ENCODE results near the gene TCAF1. TPM values are rescaled to one million over a fixed set of nuclear protein-coding genes. Genes with fewer than 3 reads are reported as not detected.

The TCAF1 gene
- total RNA-seq, 2 donors from 2014 or later = 67.7 to 123 TPM

- Mint-ChIP-seq H3K9me3 (peaks cover 20% of the 10 kb centered on the region), H3K27me3 (ENCODE audit: insufficient read depth) (no peaks in the 10 kb centered on the region), H3K4me1 (peaks cover 2% of the 10 kb centered on the region), H3K27ac (no peak overlapping the region), H3K4me3 (no peak overlapping the region), H3K36me3 (ENCODE audit: low read depth) (peaks cover 25% of the 10 kb centered on the region)
- H3K4me1 ChIP-seq (ENCODE audit: control insufficient read depth, insufficient read depth, low read length) = no peaks in the 10 kb centered on the region
- H3K9me3 ChIP-seq (ENCODE audit: control insufficient read depth, low read length) = peaks cover 22% of the 10 kb centered on the region
- no peaks in the 10 kb centered on the region for H3K27me3 ChIP-seq (ENCODE audit: control insufficient read depth, insufficient read depth, low read length, poor library complexity, severe bottlenecking)
- H3K9ac ChIP-seq (ENCODE audit: extremely low read depth, low read length, poor library complexity, severe bottlenecking) = no peak overlapping the region
- peak overlapping the region; percentile 21 for H3K4me3 ChIP-seq (ENCODE audit: low read length)
- no peak for TF ChIP-seq CTCF (conservative IDR thresholded peaks at IDR 0.05)
- H3K27ac ChIP-seq (ENCODE audit: low read depth, low read length) = no peak overlapping the region
- no peak for DNase-seq
- 83 to 86% methylated on average over 1 to 2 of the region's 2 CpGs for WGBS, 2 experiments (ENCODE audit: insufficient coverage in 1 of 2, insufficient read length in 1 of 2)
- H3K36me3 ChIP-seq (ENCODE audit: control insufficient read depth, insufficient read depth, low read length) = peaks cover 18% of the 10 kb centered on the region
Measured at GRCh38 chr7:143891457-143891856, 10.5 kb downstream of the TCAF1 start.

DNA sequence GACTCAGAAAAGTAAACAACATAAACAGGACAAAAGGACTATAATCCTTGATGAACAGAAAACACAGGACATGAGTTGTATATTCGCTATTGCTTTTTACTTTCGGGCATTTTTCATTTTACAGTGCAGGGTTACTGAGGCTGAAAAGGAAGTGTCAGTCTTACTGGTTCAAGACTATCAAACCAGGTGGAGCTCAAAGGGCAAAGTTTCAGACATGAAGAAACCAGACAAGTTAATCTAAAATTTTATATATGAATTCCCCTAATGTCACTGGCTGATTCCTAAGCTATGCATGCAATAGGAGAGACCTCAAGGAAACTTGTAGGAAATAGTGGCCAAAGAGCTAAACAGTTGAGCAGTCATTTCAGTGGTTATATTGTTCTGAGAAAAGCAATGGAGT lies 11.4 kb downstream of the TCAF1 start:
- H3K36me3 Mint-ChIP-seq (ENCODE audit: low read depth) = peaks cover 25% of the 10 kb centered on the region
- Histone ChIP-seq H3K27me3 (ENCODE audit: control insufficient read depth, insufficient read depth, low read length, poor library complexity, severe bottlenecking) (no peaks in the 10 kb centered on the region), H3K9ac (ENCODE audit: extremely low read depth, low read length, poor library complexity, severe bottlenecking) (no peak overlapping the region), H3K27ac (ENCODE audit: low read depth, low read length) (no peak overlapping the region), H3K4me1 (ENCODE audit: control insufficient read depth, insufficient read depth, low read length) (no peaks in the 10 kb centered on the region), H3K36me3 (ENCODE audit: control insufficient read depth, insufficient read depth, low read length) (peaks cover 18% of the 10 kb centered on the region), H3K4me3 (ENCODE audit: low read length) (no peak overlapping the region), H3K9me3 (ENCODE audit: control insufficient read depth, low read length) (peaks cover 22% of the 10 kb centered on the region)
- H3K27ac Mint-ChIP-seq = no peak overlapping the region
- H3K4me1 Mint-ChIP-seq = peaks cover 7% of the 10 kb centered on the region
- WGBS, 2 experiments (ENCODE audit: insufficient coverage in 1 of 2, insufficient read length in 1 of 2) = 93 to 100% methylated on average over 2 of the region's 2 CpGs
- H3K27me3 Mint-ChIP-seq (ENCODE audit: insufficient read depth) = no peaks in the 10 kb centered on the region
- TF ChIP-seq CTCF (conservative IDR thresholded peaks at IDR 0.05) = no peak
- no peak overlapping the region for H3K4me3 Mint-ChIP-seq
- H3K9me3 Mint-ChIP-seq = peaks cover 20% of the 10 kb centered on the region
- no peak for DNase-seq

- H3K4me3 Mint-ChIP-seq = no peak overlapping the region
Measured at GRCh38 chr7:143889068-143889467, 12.9 kb downstream of the TCAF1 start.

More at GRCh38 chr7:143889068-143889467, 12.9 kb downstream of the TCAF1 start:
- Mint-ChIP-seq H3K4me1 (peaks cover 7% of the 10 kb centered on the region), H3K27me3 (ENCODE audit: insufficient read depth) (peaks cover 3% of the 10 kb centered on the region), H3K9me3 (peaks cover 20% of the 10 kb centered on the region), H3K36me3 (ENCODE audit: low read depth) (peaks cover 25% of the 10 kb centered on the region), H3K27ac (no peak overlapping the region)
- TF ChIP-seq CTCF (conservative IDR thresholded peaks at IDR 0.05) = no peak
- H3K9ac ChIP-seq (ENCODE audit: extremely low read depth, low read length, poor library complexity, severe bottlenecking) = no peak overlapping the region
- WGBS, 2 experiments (ENCODE audit: insufficient coverage in 1 of 2, insufficient read length in 1 of 2) = 93 to 96% methylated on average over 2 of the region's 2 CpGs
- peaks cover 3% of the 10 kb centered on the region for H3K4me1 ChIP-seq (ENCODE audit: control insufficient read depth, insufficient read depth, low read length)
- no peak for DNase-seq
- no peak overlapping the region for H3K27ac ChIP-seq (ENCODE audit: low read depth, low read length)
- H3K4me3 ChIP-seq (ENCODE audit: low read length) = no peak overlapping the region
- H3K27me3 ChIP-seq (ENCODE audit: control insufficient read depth, insufficient read depth, low read length, poor library complexity, severe bottlenecking) = no peaks in the 10 kb centered on the region
- H3K36me3 ChIP-seq (ENCODE audit: control insufficient read depth, insufficient read depth, low read length) = peaks cover 18% of the 10 kb centered on the region
- peaks cover 22% of the 10 kb centered on the region for H3K9me3 ChIP-seq (ENCODE audit: control insufficient read depth, low read length)

Data from endodermal cell (in vitro differentiated cells).